HepG2 (cell line): ENCODE results near the gene KANSL1. TPM values are rescaled to one million over a fixed set of nuclear protein-coding genes. Genes with fewer than 3 reads are reported as not detected.

Source experiments
- AFF4 ChIP-seq: sonication (generic); formaldehyde crosslinking; IDR thresholded peaks from 2 replicates; pipeline ENCODE4 v1.4.0; 2020; ENCODE audit warnings: missing genetic modification reagents
- FOSL2 ChIP-seq: sonication (generic); formaldehyde crosslinking; IDR thresholded peaks from 2 replicates; pipeline ENCODE4 v1.4.0; 2020; ENCODE audit warnings: missing genetic modification reagents
- HNRNPLL ChIP-seq: fragments of 200-400 bp; formaldehyde crosslinking; IDR thresholded peaks from 2 replicates; pipeline ENCODE4 v1.6.1; 2017; ENCODE audit warnings: mild to moderate bottlenecking, low read depth, low read length; ENCODE audit not compliant: poor library complexity, severe bottlenecking
- MXD1 ChIP-seq: sonication (generic); formaldehyde crosslinking; IDR thresholded peaks from 2 replicates; pipeline ENCODE4 v1.4.0; 2020; ENCODE audit warnings: mild to moderate bottlenecking, missing genetic modification reagents
- NCOA2 ChIP-seq: sonication (generic); formaldehyde crosslinking; IDR thresholded peaks from 2 replicates; pipeline ENCODE4 v1.8.0; 2022; ENCODE audit warnings: inconsistent platforms
- TAF15 ChIP-seq: fragments of 200-400 bp; formaldehyde crosslinking; IDR thresholded peaks from one replicate; pipeline ENCODE4 v1.6.1; 2018; ENCODE audit warnings: mild to moderate bottlenecking, low read depth, low read length; ENCODE audit not compliant: poor library complexity, severe bottlenecking
- TEAD3 ChIP-seq: optimal IDR thresholded peaks from 2 replicates; pipeline ENCODE3; 2016; ENCODE audit warnings: borderline replicate concordance
- THAP8 ChIP-seq: sonication (generic); formaldehyde crosslinking; IDR thresholded peaks from 2 replicates; pipeline ENCODE4 v1.5.1; 2020; ENCODE audit warnings: missing genetic modification reagents, mild to moderate bottlenecking, borderline replicate concordance
- ZBTB4 ChIP-seq: sonication (generic); formaldehyde crosslinking; IDR thresholded peaks from 2 replicates; pipeline ENCODE4 v1.4.0; 2020; ENCODE audit warnings: missing genetic modification reagents, mild to moderate bottlenecking, borderline replicate concordance
- ZFX ChIP-seq: sonication (generic); formaldehyde crosslinking; IDR thresholded peaks from 2 replicates; pipeline ENCODE4 v1.4.0; 2020; ENCODE audit warnings: mild to moderate bottlenecking, low read depth, missing genetic modification reagents, moderate library complexity
- ZGPAT ChIP-seq: IDR thresholded peaks from 2 replicates; pipeline ENCODE4 v1.6.1; 2016; ENCODE audit warnings: mild to moderate bottlenecking
- ZNF331 ChIP-seq: sonication (generic); formaldehyde crosslinking; IDR thresholded peaks from 2 replicates; pipeline ENCODE4 v1.4.0; 2020; ENCODE audit warnings: missing genetic modification reagents
- ZNF362 ChIP-seq: sonication (generic); formaldehyde crosslinking; IDR thresholded peaks from 2 replicates; pipeline ENCODE4 v1.4.0; 2020; ENCODE audit warnings: missing genetic modification reagents, mild to moderate bottlenecking, borderline replicate concordance
- ZNF432 ChIP-seq: sonication (generic); formaldehyde crosslinking; IDR thresholded peaks from 2 replicates; pipeline ENCODE4 v1.5.0; 2020; ENCODE audit warnings: missing genetic modification reagents, mild to moderate bottlenecking, borderline replicate concordance
- ZNF572 ChIP-seq: sonication (generic); formaldehyde crosslinking; IDR thresholded peaks from 2 replicates; pipeline ENCODE4 v1.5.1; 2020; ENCODE audit warnings: mild to moderate bottlenecking, missing genetic modification reagents
- ZNF576 ChIP-seq: sonication (generic); formaldehyde crosslinking; IDR thresholded peaks from 2 replicates; pipeline ENCODE4 v1.4.0; 2020; ENCODE audit warnings: mild to moderate bottlenecking, missing genetic modification reagents
- ZNF670 ChIP-seq: sonication (generic); formaldehyde crosslinking; IDR thresholded peaks from 2 replicates; pipeline ENCODE4 v1.8.0; 2022; ENCODE audit warnings: mild to moderate bottlenecking, missing genetic modification reagents, borderline replicate concordance
- ZSCAN30 ChIP-seq: sonication (generic); formaldehyde crosslinking; IDR thresholded peaks from 2 replicates; pipeline ENCODE4 v1.5.0; 2020; ENCODE audit warnings: mild to moderate bottlenecking, missing genetic modification reagents
- polyA plus RNA-seq, 8 experiments: library from polyadenylated mRNA; depleted of rRNA in 3 of 8; stranded (reverse) in 7 of 8; unstranded in 1 of 8; fragments of >200 nt; fragmentation: Illumina TruSeq in 4 of 8; extraction: Trizol in 4 of 8; gene quantifications; 2 replicates each; pipeline versions ENCODE4 v1.2.1 to v1.2.3, GENCODE V29; 2011 to 2016; ENCODE audit warnings: low read depth in 4 of 8, missing spikeins in 1 of 8, mixed read lengths in 1 of 8; ENCODE audit not compliant: insufficient read depth in 1 of 8
- total RNA-seq, 5 experiments: library from RNA; depleted of rRNA; stranded (reverse); fragments of >200 nt; fragmentation: Illumina TruSeq; extraction: Trizol; gene quantifications; 2 replicates each; pipeline ENCODE4 v1.2.3, GENCODE V29; 2016; ENCODE audit warnings: low read depth in 1 of 5

Gene KANSL1
- total and polyA plus RNA-seq, 2 of the 13 experiments (the other 11 are each of a cell fraction or from before 2014, with no cell fraction given) = 24.0 to 59.6 TPM

- TF ChIP-seq ZSCAN30 (CRISPR knock-in tag) = 0 out of 2 replicates have a peak, but pooled peaks have one; percentile 73
- TF ChIP-seq ZFX (CRISPR knock-in tag) = no peak
- TF ChIP-seq TAF15 = no peak
- no peak for TF ChIP-seq ZNF362 (CRISPR knock-in tag)
- TF ChIP-seq ZBTB4 (CRISPR knock-in tag) = no peak
- TF ChIP-seq AFF4 = no peak
- 0 out of 2 replicates have a peak, but pooled peaks have one; percentile 1 for TF ChIP-seq NCOA2
- TF ChIP-seq FOSL2 (CRISPR knock-in tag) = peak; percentile 20; the same call in 1 of the 2 replicates
- no peak for TF ChIP-seq ZNF432 (CRISPR knock-in tag)
- 0 out of 2 replicates have a peak, but pooled peaks have one; percentile 6 for TF ChIP-seq ZGPAT (CRISPR knock-in tag)
- TF ChIP-seq ZNF576 = no peak
- TF ChIP-seq TEAD3 (CRISPR knock-in tag) = peak; percentile 27
- 0 out of 2 replicates have a peak, but pooled peaks have one; percentile 27 for TF ChIP-seq ZNF331
- TF ChIP-seq THAP8 (CRISPR knock-in tag) = no peak
- no peak for TF ChIP-seq ZNF572
- no peak for TF ChIP-seq MXD1 (CRISPR knock-in tag)
- no peak for TF ChIP-seq ZNF670 (CRISPR knock-in tag)
- no peak for TF ChIP-seq HNRNPLL
Observed at GRCh38 chr17:46108120-46108519, 85.1 kb downstream of the KANSL1 start (continued).
